Measurements from ENCODE around the gene GSTK1.
"Not testable (repeated sequence)": the region's sequence is repeated elsewhere in the genome, so short reads cannot be mapped to it uniquely, and the experiment has no call there.

The GSTK1 gene

GRCh38 chr7:143279186-143280098 lies 16.2 kb downstream of the GSTK1 start:
- no peak for DNase-seq

- no peak for DNase-seq
Observed at GRCh38 chr7:143280160-143280559, 16.9 kb downstream of the GSTK1 start.

GRCh38 chr7:143280566-143280965 lies 17.3 kb downstream of the GSTK1 start:
- no peak for DNase-seq

- DNase-seq = no peak
Observed at GRCh38 chr7:143281529-143281928, 18.3 kb downstream of the GSTK1 start.

- DNase-seq = no peak
Observed at GRCh38 chr7:143282124-143282523, 18.9 kb downstream of the GSTK1 start.

- no peak for DNase-seq
Observed at GRCh38 chr7:143283381-143283780, 20.1 kb downstream of the GSTK1 start.

GRCh38 chr7:143284591-143285469 lies 21.6 kb downstream of the GSTK1 start, which contains the start of gene TMEM139:
TSS of gene TMEM139 (plus strand) at chr7:143284958. CDS start at chr7:143285958, 1,000 bp downstream.
- DNase-seq = peak; percentile 8

- DNase-seq = no peak
Observed at GRCh38 chr7:143285470-143285778, 22.2 kb downstream of the GSTK1 start.

- no peak for DNase-seq
Observed at GRCh38 chr7:143285806-143286521, 22.7 kb downstream of the GSTK1 start.

GRCh38 chr7:143286522-143286890 lies 23.3 kb downstream of the GSTK1 start:
- no peak for DNase-seq

GRCh38 chr7:143287339-143287934 lies 24.2 kb downstream of the GSTK1 start:
- no peak for DNase-seq

GRCh38 chr7:143287935-143288826 lies 24.9 kb downstream of the GSTK1 start, which contains the start of gene CASP2:
TSS of gene CASP2 (plus strand) at chr7:143288351. CDS start at chr7:143288456, 105 bp downstream.
- DNase-seq = peak; percentile 91

GRCh38 chr7:143288836-143289235 lies 25.6 kb downstream of the GSTK1 start:
- no peak for DNase-seq

GRCh38 chr7:143289421-143289820 lies 26.2 kb downstream of the GSTK1 start:
- DNase-seq = no peak

GRCh38 chr7:143289888-143290287 lies 26.6 kb downstream of the GSTK1 start:
- not testable (repeated sequence) for DNase-seq

GRCh38 chr7:143290293-143290692 lies 27.1 kb downstream of the GSTK1 start:
- no peak for DNase-seq

- no peak for DNase-seq
Observed at GRCh38 chr7:143292876-143293275, 29.6 kb downstream of the GSTK1 start.

- DNase-seq = no peak
Observed at GRCh38 chr7:143295870-143296269, 32.6 kb downstream of the GSTK1 start.

GRCh38 chr7:143296686-143297085 lies 33.4 kb downstream of the GSTK1 start:
- no peak for DNase-seq

- DNase-seq = no peak
Observed at GRCh38 chr7:143299346-143299745, 36.1 kb downstream of the GSTK1 start.

- no peak for DNase-seq
Observed at GRCh38 chr7:143299840-143300239, 36.6 kb downstream of the GSTK1 start.
